ENCODE data around the gene AP2B1.

The AP2B1 gene

DNA sequence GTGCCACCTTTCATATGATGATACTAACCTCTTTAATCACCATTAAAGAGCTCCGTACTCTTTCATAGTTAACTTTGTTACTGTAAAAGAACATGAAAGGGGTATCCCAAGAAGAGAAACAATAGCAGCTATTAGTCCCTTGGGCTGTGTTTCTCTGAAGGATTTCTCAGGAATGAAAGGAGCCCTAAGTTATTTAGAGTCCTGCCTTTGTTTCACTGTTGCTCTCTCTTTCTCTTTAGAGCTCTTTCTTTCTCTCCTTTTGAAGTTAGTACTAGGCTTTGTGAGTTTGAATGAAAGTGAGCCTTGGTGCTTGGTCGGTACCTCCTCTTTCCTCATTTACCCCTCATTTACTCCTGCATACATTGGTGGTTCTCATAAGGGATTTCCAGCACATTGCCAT, 123.8 kb downstream of the AP2B1 start:
- Histone ChIP-seq H3K36me3 (replicated peaks; ENCODE audit: low read depth, low read length) (peaks cover 8% of the 10 kb centered on the region), H2AFZ (ENCODE audit: low read depth, low read length) (no peak overlapping the region), H3K9ac (ENCODE audit: low read length) (no peak overlapping the region), H3K9me3 (ENCODE audit: insufficient read depth, low read length) (no peaks in the 10 kb centered on the region), H4K20me1 (ENCODE audit: insufficient read depth, low read length) (no peaks in the 10 kb centered on the region), H3K4me2 (ENCODE audit: low read length) (no peak overlapping the region), H3K4me3 (ENCODE audit: low read length) (no peak overlapping the region), H3K27me3 (ENCODE audit: low read depth, low read length) (no peaks in the 10 kb centered on the region), H3K27ac (ENCODE audit: low read length) (no peak overlapping the region), H3K4me1 (ENCODE audit: low read length) (peaks cover 6% of the 10 kb centered on the region; the same call in 1 of the 2 replicates), H3K79me2 (ENCODE audit: low read length) (no peaks in the 10 kb centered on the region)
- TF ChIP-seq CTCF (IDR thresholded peaks at IDR 0.05; ENCODE audit: low read depth, low read length) (no peak), EZH2phosphoT487 (IDR thresholded peaks at IDR 0.05; ENCODE audit: low read depth) (no peak)

- no peaks in the 10 kb centered on the region for H3K27me3 ChIP-seq (ENCODE audit: low read depth, low read length)
- no peak overlapping the region for H3K4me3 ChIP-seq (ENCODE audit: low read length)
- H3K4me2 ChIP-seq (ENCODE audit: low read length): no peak overlapping the region
- no peak overlapping the region for H3K27ac ChIP-seq (ENCODE audit: low read length)
- no peak overlapping the region for H2AFZ ChIP-seq (ENCODE audit: low read depth, low read length)
- H3K9ac ChIP-seq (ENCODE audit: low read length): no peak overlapping the region
- peaks cover 6% of the 10 kb centered on the region; the same call in 1 of the 2 replicates for H3K4me1 ChIP-seq (ENCODE audit: low read length)
- H3K36me3 ChIP-seq (replicated peaks; ENCODE audit: low read depth, low read length): peaks cover 8% of the 10 kb centered on the region
- H3K9me3 ChIP-seq (ENCODE audit: insufficient read depth, low read length): no peaks in the 10 kb centered on the region
- no peaks in the 10 kb centered on the region for H3K79me2 ChIP-seq (ENCODE audit: low read length)
- H4K20me1 ChIP-seq (ENCODE audit: insufficient read depth, low read length): peaks cover 4% of the 10 kb centered on the region; the same call in 1 of the 2 replicates
- TF ChIP-seq CTCF (IDR thresholded peaks at IDR 0.05; ENCODE audit: low read depth, low read length): no peak
- TF ChIP-seq EZH2phosphoT487 (IDR thresholded peaks at IDR 0.05; ENCODE audit: low read depth): no peak
These were observed 126.1 kb downstream of the AP2B1 start for GRCh38 chr17:35713069-35713728.

GRCh38 chr17:35714988-35715387, 127.9 kb downstream of the AP2B1 start:
- no peak for TF ChIP-seq EZH2phosphoT487 (IDR thresholded peaks at IDR 0.05; ENCODE audit: low read depth)
- TF ChIP-seq CTCF (IDR thresholded peaks at IDR 0.05; ENCODE audit: low read depth, low read length): no peak
- Histone ChIP-seq H3K4me2 (ENCODE audit: low read length) (no peak overlapping the region), H3K79me2 (ENCODE audit: low read length) (no peaks in the 10 kb centered on the region), H3K36me3 (replicated peaks; ENCODE audit: low read depth, low read length) (peaks cover 11% of the 10 kb centered on the region), H3K27me3 (ENCODE audit: low read depth, low read length) (no peaks in the 10 kb centered on the region), H2AFZ (ENCODE audit: low read depth, low read length) (no peak overlapping the region), H3K4me3 (ENCODE audit: low read length) (no peak overlapping the region), H3K4me1 (ENCODE audit: low read length) (no peaks in the 10 kb centered on the region), H3K9ac (ENCODE audit: low read length) (no peak overlapping the region), H3K9me3 (ENCODE audit: insufficient read depth, low read length) (no peaks in the 10 kb centered on the region), H3K27ac (ENCODE audit: low read length) (no peak overlapping the region), H4K20me1 (ENCODE audit: insufficient read depth, low read length) (peaks cover 4% of the 10 kb centered on the region; the same call in 1 of the 2 replicates)

DNA sequence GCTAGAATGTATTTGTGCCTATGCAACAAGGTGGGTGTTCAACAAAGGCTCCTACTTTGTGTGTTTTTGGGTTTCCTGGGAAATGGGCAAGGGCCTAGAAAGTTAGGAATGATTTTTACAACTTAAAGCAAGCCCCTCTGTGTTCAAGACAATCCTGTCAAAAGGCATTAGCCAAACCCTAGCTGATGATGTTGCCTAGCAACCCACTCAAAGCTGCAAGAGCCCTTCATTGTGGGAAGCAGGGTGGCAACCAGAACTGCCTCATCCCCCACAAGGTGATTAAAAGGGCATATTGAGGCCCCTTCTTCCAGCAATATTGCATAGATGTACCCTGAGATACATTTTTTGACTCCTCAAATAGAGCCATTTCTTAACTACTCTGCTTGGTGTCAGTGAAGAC, 128.3 kb downstream of the AP2B1 start:
- Histone ChIP-seq H3K9ac (ENCODE audit: low read length) (no peak overlapping the region), H3K36me3 (replicated peaks; ENCODE audit: low read depth, low read length) (peaks cover 10% of the 10 kb centered on the region), H4K20me1 (ENCODE audit: insufficient read depth, low read length) (peaks cover 4% of the 10 kb centered on the region; the same call in 1 of the 2 replicates), H3K4me2 (ENCODE audit: low read length) (no peak overlapping the region), H3K9me3 (ENCODE audit: insufficient read depth, low read length) (no peaks in the 10 kb centered on the region), H2AFZ (ENCODE audit: low read depth, low read length) (no peak overlapping the region), H3K27ac (ENCODE audit: low read length) (no peak overlapping the region), H3K27me3 (ENCODE audit: low read depth, low read length) (no peaks in the 10 kb centered on the region), H3K79me2 (ENCODE audit: low read length) (no peaks in the 10 kb centered on the region), H3K4me3 (ENCODE audit: low read length) (no peak overlapping the region), H3K4me1 (ENCODE audit: low read length) (no peaks in the 10 kb centered on the region)
- TF ChIP-seq CTCF (IDR thresholded peaks at IDR 0.05; ENCODE audit: low read depth, low read length): no peak
- TF ChIP-seq EZH2phosphoT487 (IDR thresholded peaks at IDR 0.05; ENCODE audit: low read depth): no peak

Measured in OCI-LY3 (cell line).